NB4 (cell line): Measurements from ENCODE around the gene CCL22.

ENCODE experiments used
- DNase-seq: peaks from one replicate; pipeline ENCODE4 v3.0.0; 2010; ENCODE audit warnings: low read depth
- H3K4me3 ChIP-seq: one replicate; pipeline ENCODE4 v1.5.1; 2011; ENCODE audit warnings: mild to moderate bottlenecking, low read depth, low read length, moderate library complexity
- CTCF ChIP-seq: IDR thresholded peaks from one replicate; pipeline ENCODE4 v1.5.1; 2012; ENCODE audit warnings: low read depth, low read length
- MAX ChIP-seq: IDR thresholded peaks from 2 replicates; pipeline ENCODE4 v1.6.1; 2011; ENCODE audit warnings: low read depth, low read length
- MYC ChIP-seq: IDR thresholded peaks from 2 replicates; pipeline ENCODE4 v1.6.1; 2011; ENCODE audit warnings: low read depth, low read length
- POLR2A ChIP-seq: IDR thresholded peaks from 2 replicates; pipeline ENCODE4 v1.6.1; 2011; ENCODE audit warnings: mild to moderate bottlenecking; ENCODE audit not compliant: insufficient read length; ENCODE audit errors: extremely low read depth

The CCL22 gene

GRCh38 chr16:57381791-57382534 lies 23.4 kb downstream of the CCL22 start:
- TF ChIP-seq CTCF = no peak
- no peak for TF ChIP-seq MYC
- TF ChIP-seq MAX = no peak
- DNase-seq = no peak
- H3K4me3 ChIP-seq = no peak overlapping the region

GRCh38 chr16:57382535-57383275 lies 24.1 kb downstream of the CCL22 start:
- no peak overlapping the region for H3K4me3 ChIP-seq
- TF ChIP-seq CTCF (no peak), MAX (no peak), POLR2A (no peak), MYC (no peak)
- no peak for DNase-seq

GRCh38 chr16:57383276-57384247 lies 25.0 kb downstream of the CCL22 start:
- TF ChIP-seq CTCF = no peak
- TF ChIP-seq POLR2A = no peak
- no peak for TF ChIP-seq MAX
- TF ChIP-seq MYC = no peak
- peak; percentile 30 for DNase-seq
- no peak overlapping the region for H3K4me3 ChIP-seq

- H3K4me3 ChIP-seq = no peak overlapping the region
- no peak for TF ChIP-seq CTCF
- no peak for TF ChIP-seq MYC
- TF ChIP-seq MAX = no peak
- TF ChIP-seq POLR2A = no peak
- peak; percentile 62 for DNase-seq
These were observed 25.9 kb downstream of the CCL22 start for GRCh38 chr16:57384248-57385070.

- no peak for DNase-seq
- no peak for TF ChIP-seq MYC
- no peak for TF ChIP-seq MAX
- TF ChIP-seq POLR2A = no peak
- TF ChIP-seq CTCF = no peak
These were observed 26.5 kb downstream of the CCL22 start for GRCh38 chr16:57385083-57385482.

More at GRCh38 chr16:57385083-57385482, 26.5 kb downstream of the CCL22 start:
- H3K4me3 ChIP-seq = no peak overlapping the region
